Ovary (tissue), 9 donors: ENCODE results near the gene MTCH1. TPM values are rescaled to one million over a fixed set of nuclear protein-coding genes. Genes with fewer than 3 reads are reported as not detected.
A peak's percentile ranks its signal among the peaks of the same experiment; 100 is the strongest.

Experiments
- DNase-seq, 5 donors: peaks; one replicate each; pipeline ENCODE4 v3.0.0-alpha.2; 2019 to 2020
- H3K27ac ChIP-seq, 2 donors: fragments of 200-600 bp; one replicate each; pipeline versions ENCODE4 v1.5.1 to v1.8.0; 2019 to 2022
- H3K27me3 ChIP-seq: fragments of 200-600 bp; one replicate; pipeline ENCODE4 v1.8.0; 2022
- H3K36me3 ChIP-seq: fragments of 200-600 bp; sonication (generic); one replicate; pipeline ENCODE4 v1.5.1; 2019
- H3K4me1 ChIP-seq: one replicate; pipeline ENCODE4 v1.8.1; 2013; ENCODE audit warnings: mild to moderate bottlenecking, moderate library complexity; ENCODE audit not compliant: insufficient read depth
- H3K4me3 ChIP-seq: fragments of 200-600 bp; sonication (generic); one replicate; pipeline ENCODE4 v1.5.1; 2017
- H3K9me3 ChIP-seq, 2 donors: fragments of 200-600 bp in 1 of 2; sonication (generic) in 1 of 2; one replicate each; pipeline versions ENCODE4 v1.5.1 to v1.8.1; 2013 to 2019; ENCODE audit warnings: mild to moderate bottlenecking in 1 of 2, moderate library complexity in 1 of 2
- CTCF ChIP-seq, 3 donors: fragments of 450-650 bp in 2 of 3; fragments of 200-600 bp in 1 of 3; IDR thresholded peaks; one replicate each; pipeline versions ENCODE4 v1.5.1 to v1.8.0; 2016 to 2022; ENCODE audit warnings: antibody characterized with exemption in 3 of 3, mild to moderate bottlenecking in 1 of 3
- EP300 ChIP-seq: sonication (generic); formaldehyde crosslinking; IDR thresholded peaks from one replicate; pipeline ENCODE4 v1.6.1; 2017; ENCODE audit warnings: antibody characterized with exemption
- POLR2A ChIP-seq: fragments of 450-650 bp; IDR thresholded peaks from one replicate; pipeline ENCODE4 v1.6.1; 2017; ENCODE audit warnings: antibody characterized with exemption, mild to moderate bottlenecking, moderate library complexity
- WGBS, 3 donors: extraction: QIAGEN DNeasy Blood & Tissue Kit in 1 of 3; methylation state at CpG; one replicate each; pipeline versions ENCODE4 v1.1.5 to v1.1.7; 2013 to 2017; 5-methylcytosine and 5-hydroxymethylcytosine counted together
- intact Hi-C, 4 donors: fragments of 100-400 bp; cut with DNase I; formaldehyde crosslinking; loops; one replicate each; pipeline versions ENCODE4 v1.11.0 to v1.15.1; 2022 to 2023
- polyA plus RNA-seq, 2 donors: library from polyadenylated mRNA; stranded (reverse); fragments of 200-250 nt in 1 of 2; fragments of 350-450 nt in 1 of 2; fragmentation: Illumina TruSeq in 1 of 2; extraction: RNeasy Lipid Tissue Mini Kit (QIAGEN cat#74804) in 1 of 2; gene quantifications; one replicate each; pipeline ENCODE4 v1.2.3, GENCODE V29; 2013 to 2014
- total RNA-seq, 7 donors: library from RNA; depleted of rRNA in 2 of 7; stranded (reverse); fragments of >200 nt in 2 of 7; fragmentation: NEBNext Ultra II Directional in 3 of 7; extraction: Animal tissue kit (Norgen Biotek cat#: 25700) in 3 of 7; gene quantifications; one replicate each; pipeline versions ENCODE4 v1.1.0 to v1.2.4, GENCODE V29; 2016 to 2023
- donor health status: DM: no; HTN: no; CAD: no; lungs with moderate emphysema.
- donor health status: DM: no; HTN: no; CAD: no.
- donor health status: Bipolar disorder and iron deficiency.
- donor health status: DM: yes; HTN: yes; CAD: no.
- donor health status: DM: no; HTN: no; CAD: no.
- donor health status: DM: yes; HTN: yes; CAD: no.

Gene MTCH1
- total and polyA plus RNA-seq, 9 donors: 114 to 223 (median 180) TPM

- Histone ChIP-seq H3K9me3 (no peaks in the 10 kb centered on the region), H3K36me3 (no peaks in the 10 kb centered on the region), H3K4me1 (peaks cover 1% of the 10 kb centered on the region), H3K4me3 (no peak overlapping the region), H3K27me3 (no peaks in the 10 kb centered on the region), H3K27ac (no peak overlapping the region)
- no peak for TF ChIP-seq POLR2A
- no peak for DNase-seq
- 77 to 80% (median 80%) methylated on average over 4 of the region's 4 CpGs for WGBS, 3 donors
- intact Hi-C loops: no loop called here
Observed at GRCh38 chr6:36967757-36968156, 18.2 kb downstream of the MTCH1 start.

GRCh38 chr6:36967301-36967700, 18.7 kb downstream of the MTCH1 start:
- Histone ChIP-seq H3K9me3 (no peaks in the 10 kb centered on the region), H3K4me3 (no peak overlapping the region), H3K4me1 (no peaks in the 10 kb centered on the region), H3K27me3 (no peaks in the 10 kb centered on the region), H3K36me3 (no peaks in the 10 kb centered on the region), H3K27ac (no peak overlapping the region)
- DNase-seq: no peak
- 68 to 85% (median 81%) methylated on average over 3 of the region's 3 CpGs for WGBS, 3 donors
- intact Hi-C loops: no loop called here
- TF ChIP-seq CTCF (IDR thresholded peaks at IDR 0.05) (no peak), POLR2A (no peak), EP300 (no peak)

GRCh38 chr6:36964908-36965307, 21.1 kb downstream of the MTCH1 start:
- intact Hi-C loops: no loop called here
- no peak for TF ChIP-seq CTCF (IDR thresholded peaks at IDR 0.05)
- no peak for TF ChIP-seq EP300
- 68 to 76% (median 72%) methylated on average over 4 of the region's 4 CpGs for WGBS, 3 donors
- no peaks in the 10 kb centered on the region for H3K4me1 ChIP-seq
- DNase-seq: no peak
- no peak overlapping the region for H3K4me3 ChIP-seq
- H3K27me3 ChIP-seq: no peaks in the 10 kb centered on the region
- H3K9me3 ChIP-seq: no peaks in the 10 kb centered on the region
- no peaks in the 10 kb centered on the region for H3K36me3 ChIP-seq
- no peak overlapping the region for H3K27ac ChIP-seq

- no peak for TF ChIP-seq EP300
- no peak for TF ChIP-seq CTCF (IDR thresholded peaks at IDR 0.05)
- TF ChIP-seq POLR2A: no peak
- H3K36me3 ChIP-seq: no peaks in the 10 kb centered on the region
- H3K9me3 ChIP-seq: no peaks in the 10 kb centered on the region
- H3K27ac ChIP-seq: no peak overlapping the region
- H3K4me1 ChIP-seq: no peaks in the 10 kb centered on the region
- 80 to 83% (median 82%) methylated on average over 6 of the region's 6 CpGs for WGBS, 3 donors
- no peaks in the 10 kb centered on the region for H3K27me3 ChIP-seq
- intact Hi-C loops: no loop called here
- no peak overlapping the region for H3K4me3 ChIP-seq
- DNase-seq: no peak
Observed at GRCh38 chr6:36964349-36964748, 21.6 kb downstream of the MTCH1 start.

- TF ChIP-seq EP300 (no peak), POLR2A (no peak), CTCF (IDR thresholded peaks at IDR 0.05) (no peak)
- H3K4me3 ChIP-seq: no peak overlapping the region
- H3K4me1 ChIP-seq: no peaks in the 10 kb centered on the region
- 79 to 83% (median 83%) methylated on average over 11 of the region's 11 CpGs for WGBS, 3 donors
- no peaks in the 10 kb centered on the region for H3K27me3 ChIP-seq
- H3K36me3 ChIP-seq: no peaks in the 10 kb centered on the region
- DNase-seq: peak in 1 of 5 donors; percentile 31
- H3K9me3 ChIP-seq: no peaks in the 10 kb centered on the region
- H3K27ac ChIP-seq: no peak overlapping the region
- intact Hi-C loops: no loop called here
Observed at GRCh38 chr6:36963451-36964290, 22.3 kb downstream of the MTCH1 start.
